SJCRH30 (cell line): ENCODE results near the gene GGA2. TPM values are rescaled to one million over a fixed set of nuclear protein-coding genes. Genes with fewer than 3 reads are reported as not detected.
"Not testable (repeated sequence)": the region's sequence is repeated elsewhere in the genome, so short reads cannot be mapped to it uniquely, and the experiment has no call there.

Experiments
- DNase-seq, 2 experiments: peaks; one replicate each; pipeline ENCODE4 v3.0.0-alpha.2; 2015 to 2020
- H3K27ac ChIP-seq: fragments of 250-450 bp; sonication (Bioruptor Pico); 2 replicates; pipeline ENCODE4 v1.5.1; 2020; ENCODE audit warnings: mild to moderate bottlenecking, moderate library complexity
- H3K27me3 ChIP-seq: fragments of 250-450 bp; sonication (Bioruptor Pico); 2 replicates; pipeline ENCODE4 v1.5.1; 2020; ENCODE audit warnings: mild to moderate bottlenecking, moderate library complexity
- H3K36me3 ChIP-seq: fragments of 250-450 bp; sonication (Bioruptor Pico); 2 replicates; pipeline ENCODE4 v1.5.1; 2020; ENCODE audit warnings: mild to moderate bottlenecking, moderate library complexity
- H3K4me1 ChIP-seq: fragments of 250-450 bp; sonication (Bioruptor Pico); 2 replicates; pipeline ENCODE4 v1.5.1; 2020; ENCODE audit warnings: mild to moderate bottlenecking, moderate library complexity
- H3K4me3 ChIP-seq: fragments of 250-450 bp; sonication (Bioruptor Pico); 2 replicates; pipeline ENCODE4 v1.5.1; 2020; ENCODE audit warnings: mild to moderate bottlenecking, moderate library complexity
- H3K9me3 ChIP-seq: fragments of 250-450 bp; sonication (Bioruptor Pico); replicated peaks from 2 replicates; pipeline ENCODE4 v1.5.1; 2020; ENCODE audit warnings: mild to moderate bottlenecking, moderate library complexity
- total RNA-seq: library from RNA; depleted of rRNA; stranded (reverse); fragments of >200 nt; shearing (Covaris generic); gene quantifications from 2 replicates; pipeline ENCODE4 v1.2.3, GENCODE V29; 2014; rRNA removed

The GGA2 gene
- total RNA-seq: 66.7 and 80.4 TPM in 2 replicates

- DNase-seq: peak; percentile 80 to 87
- Histone ChIP-seq H3K9me3 (no peaks in the 10 kb centered on the region), H3K4me3 (peak within 1 kb of the TSS; percentile 95), H3K27ac (peak within 1 kb of the TSS; percentile 75), H3K36me3 (no peaks in the 10 kb centered on the region), H3K27me3 (no peaks in the 10 kb centered on the region), H3K4me1 (peaks cover 12% of the 10 kb centered on the region)
Measured at GRCh38 chr16:23510164-23510914, at the start of gene GGA2. GGA2 (minus strand) TSS chr16:23510494; CDS start chr16:23510411, 83 bp downstream.

DNA sequence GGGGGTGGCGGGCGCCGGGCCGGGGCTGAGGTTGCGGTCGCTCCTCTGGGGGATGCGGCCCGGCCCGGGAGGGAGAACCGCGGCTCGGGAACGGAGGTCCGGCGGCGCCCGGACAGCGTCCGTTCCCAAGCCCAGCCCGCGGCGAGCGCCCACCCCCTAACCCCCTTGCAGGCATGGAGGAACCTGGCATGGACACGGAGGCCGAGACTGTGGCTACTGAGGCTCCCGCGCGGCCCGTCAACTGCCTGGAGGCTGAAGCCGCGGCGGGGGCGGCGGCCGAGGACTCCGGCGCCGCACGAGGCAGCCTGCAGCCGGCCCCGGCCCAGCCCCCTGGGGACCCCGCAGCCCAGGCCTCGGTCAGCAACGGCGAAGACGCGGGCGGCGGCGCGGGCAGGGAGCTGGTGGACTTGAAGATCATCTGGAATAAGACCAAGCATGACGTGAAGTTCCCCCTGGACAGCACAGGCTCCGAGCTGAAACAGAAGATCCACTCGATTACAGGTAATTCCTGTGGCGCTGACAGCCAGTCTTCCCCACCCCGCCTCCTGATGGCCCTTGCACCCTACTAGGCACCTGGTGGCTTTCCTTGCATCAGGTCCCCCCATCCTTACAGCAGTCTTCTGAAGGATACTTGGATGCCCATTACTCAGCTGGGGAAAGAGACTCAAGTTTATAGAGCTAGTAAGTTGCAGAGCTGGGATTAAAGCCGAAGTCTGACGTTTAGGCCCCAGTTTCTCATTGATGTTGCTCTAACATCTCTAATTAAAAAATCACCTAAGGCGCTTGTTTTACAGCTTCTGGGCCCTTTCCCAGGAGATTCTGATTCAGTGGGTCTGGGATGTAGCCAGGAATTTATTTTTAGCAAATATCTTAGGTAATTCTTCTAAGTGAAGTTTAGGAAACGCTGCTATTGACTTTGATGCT lies 47.7 kb upstream of the GGA2 start:
- H3K36me3 ChIP-seq: peaks cover 23% of the 10 kb centered on the region
- H3K4me3 ChIP-seq: peak overlapping the region; percentile 95
- no peaks in the 10 kb centered on the region for H3K9me3 ChIP-seq
- peak overlapping the region; percentile 91 for H3K27ac ChIP-seq
- no peaks in the 10 kb centered on the region for H3K4me1 ChIP-seq
- H3K27me3 ChIP-seq: no peaks in the 10 kb centered on the region
- no peak for DNase-seq

DNA sequence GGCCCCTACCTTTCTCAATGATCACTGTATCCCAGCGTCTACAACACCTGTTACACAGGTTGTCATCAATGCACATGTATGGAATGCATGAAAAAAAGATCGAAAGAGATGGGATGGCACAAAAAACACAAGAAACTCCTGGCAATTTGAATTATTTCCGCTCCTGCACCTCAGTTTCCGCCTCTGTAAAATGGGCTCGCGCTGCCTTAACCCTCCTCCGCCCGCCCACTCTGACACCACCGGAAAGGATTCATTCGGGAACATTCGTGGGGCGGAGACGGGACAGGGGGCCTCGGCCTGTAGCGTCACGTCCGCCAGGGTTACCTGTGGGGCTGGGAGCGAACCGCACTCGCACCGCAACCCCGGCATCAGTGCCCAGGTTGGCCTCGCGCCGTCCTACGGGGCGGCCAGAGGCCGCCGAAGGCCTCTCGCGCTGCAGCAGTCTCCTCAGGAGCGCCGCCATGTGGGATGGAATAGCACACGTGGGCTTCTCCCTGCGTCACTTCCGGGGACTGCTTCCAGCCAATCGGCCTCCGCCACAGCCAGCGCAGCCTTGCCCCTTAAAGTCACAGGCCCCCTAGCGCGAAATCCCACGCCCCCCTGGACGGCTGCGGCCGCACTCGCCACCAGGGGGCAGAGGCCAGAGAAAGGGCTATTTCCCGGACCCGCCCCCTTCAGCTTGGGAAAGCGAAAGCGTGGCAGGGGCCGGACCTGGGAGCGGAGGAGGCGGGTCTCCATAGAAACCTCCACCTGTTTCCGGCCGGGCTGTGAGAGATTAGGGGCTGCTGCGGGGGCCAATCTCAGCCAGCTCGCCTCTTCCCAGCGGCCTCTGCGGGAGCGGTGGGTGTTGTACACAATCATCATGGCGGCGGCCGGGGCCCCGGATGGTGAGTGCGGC lies 46.8 kb upstream of the GGA2 start, which contains the start of the genes EARS2 and UBFD1:
EARS2 (minus strand) TSS at position 470 of the 898 bp plus-strand sequence; CDS start at position 463, 7 bp downstream.
UBFD1 (plus strand) TSS at position 847 of the 898 bp plus-strand sequence; CDS start at position 863, 16 bp downstream.
- peaks cover 25% of the 10 kb centered on the region for H3K36me3 ChIP-seq
- peak within 1 kb of the TSS; percentile 91 for H3K27ac ChIP-seq
- H3K9me3 ChIP-seq: no peaks in the 10 kb centered on the region
- H3K27me3 ChIP-seq: no peaks in the 10 kb centered on the region
- peak; percentile 98 for DNase-seq
- H3K4me1 ChIP-seq: no peaks in the 10 kb centered on the region
- peak within 1 kb of the TSS; percentile 95 for H3K4me3 ChIP-seq

- Histone ChIP-seq H3K36me3 (peaks cover 28% of the 10 kb centered on the region), H3K4me3 (no peak overlapping the region), H3K4me1 (no peaks in the 10 kb centered on the region), H3K27me3 (no peaks in the 10 kb centered on the region), H3K27ac (no peak overlapping the region), H3K9me3 (no peaks in the 10 kb centered on the region)
- DNase-seq: no peak
Measured at GRCh38 chr16:23554536-23554935, 44.2 kb upstream of the GGA2 start.

GRCh38 chr16:23552161-23552560 lies 41.9 kb upstream of the GGA2 start:
- H3K4me1 ChIP-seq: no peaks in the 10 kb centered on the region
- peaks cover 21% of the 10 kb centered on the region for H3K36me3 ChIP-seq
- H3K4me3 ChIP-seq: no peak overlapping the region
- no peak for DNase-seq
- H3K27me3 ChIP-seq: no peaks in the 10 kb centered on the region
- no peaks in the 10 kb centered on the region for H3K9me3 ChIP-seq
- no peak overlapping the region for H3K27ac ChIP-seq

DNA sequence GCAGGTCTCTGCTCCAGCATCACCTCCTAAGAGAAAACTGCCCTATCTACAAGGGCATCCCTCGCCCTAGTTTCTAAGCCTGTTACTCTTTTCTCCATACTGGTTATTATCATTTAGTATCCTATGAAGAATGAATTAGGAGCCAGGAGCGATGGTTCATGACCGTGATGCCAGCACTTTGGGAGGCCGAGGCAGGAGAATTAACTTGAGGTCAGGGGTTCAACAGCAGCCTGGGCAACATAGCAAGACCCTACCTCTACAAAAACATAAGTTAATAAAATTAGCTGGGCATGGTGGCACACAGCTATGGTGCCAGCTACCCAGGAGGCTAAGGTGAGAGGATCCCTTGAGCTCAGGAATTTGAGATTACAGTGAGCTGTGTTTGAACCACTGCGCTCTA lies 39.6 kb upstream of the GGA2 start:
- Histone ChIP-seq H3K27me3 (no peaks in the 10 kb centered on the region), H3K4me1 (no peaks in the 10 kb centered on the region), H3K4me3 (no peak overlapping the region), H3K9me3 (no peaks in the 10 kb centered on the region), H3K36me3 (peaks cover 32% of the 10 kb centered on the region), H3K27ac (no peak overlapping the region)
- no peak for DNase-seq

- Histone ChIP-seq H3K4me3 (no peak overlapping the region), H3K9me3 (no peaks in the 10 kb centered on the region), H3K27me3 (no peaks in the 10 kb centered on the region), H3K36me3 (peaks cover 25% of the 10 kb centered on the region), H3K27ac (no peak overlapping the region), H3K4me1 (no peaks in the 10 kb centered on the region)
- no peak for DNase-seq
Measured at GRCh38 chr16:23544436-23544835, 34.1 kb upstream of the GGA2 start.

- not testable (repeated sequence) for H3K27ac ChIP-seq, H3K27me3 ChIP-seq, H3K4me3 ChIP-seq, H3K4me1 ChIP-seq, H3K9me3 ChIP-seq, DNase-seq
- peaks cover 28% of the 10 kb centered on the region for H3K36me3 ChIP-seq
Measured at GRCh38 chr16:23540817-23541178, 30.5 kb upstream of the GGA2 start.

DNA sequence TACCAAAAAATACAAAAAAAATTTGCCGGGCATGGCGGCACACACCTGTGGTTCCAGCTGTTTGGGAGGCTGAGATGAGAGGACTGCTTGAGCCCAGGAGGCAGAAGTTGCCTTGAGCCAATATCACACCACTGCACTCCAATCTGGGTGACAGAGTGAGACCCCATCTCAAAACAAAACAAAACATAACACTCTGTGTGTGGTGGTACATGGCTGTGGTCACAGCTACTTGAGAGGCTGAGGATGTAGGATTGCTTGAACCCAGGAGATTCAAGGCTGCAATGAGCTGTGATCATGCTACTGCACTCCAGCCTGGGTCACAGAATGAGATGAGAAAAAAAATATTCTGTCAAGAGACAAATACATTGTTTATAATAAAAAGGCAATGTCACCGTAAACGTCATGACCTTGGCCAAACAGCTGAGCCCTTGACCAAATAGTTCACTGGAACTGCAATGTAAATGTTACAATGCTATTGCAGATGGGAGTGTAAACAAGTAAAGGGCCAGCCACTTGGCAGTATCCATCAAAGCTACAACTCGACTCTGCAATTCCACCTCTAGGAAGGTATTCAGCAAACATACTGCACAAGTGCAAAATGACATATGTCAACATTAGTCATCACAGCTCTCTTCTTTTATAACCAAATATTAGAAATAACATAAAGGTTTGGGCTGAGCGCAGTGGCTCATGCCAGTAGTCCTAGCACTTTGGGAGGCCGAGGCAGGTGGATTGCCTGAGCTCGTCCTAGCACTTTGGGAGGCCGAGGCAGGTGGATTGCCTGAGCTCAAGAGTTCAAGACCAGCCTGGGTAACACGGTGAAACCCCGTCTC lies 29.9 kb upstream of the GGA2 start:
- no peaks in the 10 kb centered on the region for H3K4me1 ChIP-seq
- no peak for DNase-seq
- no peaks in the 10 kb centered on the region for H3K27me3 ChIP-seq
- H3K36me3 ChIP-seq: peaks cover 30% of the 10 kb centered on the region
- H3K9me3 ChIP-seq: no peaks in the 10 kb centered on the region
- no peak overlapping the region for H3K4me3 ChIP-seq
- H3K27ac ChIP-seq: no peak overlapping the region

GRCh38 chr16:23538919-23539278 lies 28.6 kb upstream of the GGA2 start:
- no peak for DNase-seq
- Histone ChIP-seq H3K27ac (no peak overlapping the region), H3K36me3 (peaks cover 37% of the 10 kb centered on the region), H3K9me3 (no peaks in the 10 kb centered on the region), H3K4me1 (no peaks in the 10 kb centered on the region), H3K4me3 (no peak overlapping the region), H3K27me3 (no peaks in the 10 kb centered on the region)

- no peak overlapping the region for H3K4me3 ChIP-seq
- H3K4me1 ChIP-seq: no peaks in the 10 kb centered on the region
- no peaks in the 10 kb centered on the region for H3K27me3 ChIP-seq
- peaks cover 43% of the 10 kb centered on the region for H3K36me3 ChIP-seq
- no peak overlapping the region for H3K27ac ChIP-seq
- H3K9me3 ChIP-seq: no peaks in the 10 kb centered on the region
- no peak for DNase-seq
Measured at GRCh38 chr16:23537390-23537789, 27.1 kb upstream of the GGA2 start.

GRCh38 chr16:23535901-23536300 lies 25.6 kb upstream of the GGA2 start:
- no peaks in the 10 kb centered on the region for H3K9me3 ChIP-seq
- no peaks in the 10 kb centered on the region for H3K27me3 ChIP-seq
- no peak overlapping the region for H3K27ac ChIP-seq
- DNase-seq: no peak
- H3K36me3 ChIP-seq: peaks cover 47% of the 10 kb centered on the region
- no peaks in the 10 kb centered on the region for H3K4me1 ChIP-seq
- H3K4me3 ChIP-seq: no peak overlapping the region

DNA sequence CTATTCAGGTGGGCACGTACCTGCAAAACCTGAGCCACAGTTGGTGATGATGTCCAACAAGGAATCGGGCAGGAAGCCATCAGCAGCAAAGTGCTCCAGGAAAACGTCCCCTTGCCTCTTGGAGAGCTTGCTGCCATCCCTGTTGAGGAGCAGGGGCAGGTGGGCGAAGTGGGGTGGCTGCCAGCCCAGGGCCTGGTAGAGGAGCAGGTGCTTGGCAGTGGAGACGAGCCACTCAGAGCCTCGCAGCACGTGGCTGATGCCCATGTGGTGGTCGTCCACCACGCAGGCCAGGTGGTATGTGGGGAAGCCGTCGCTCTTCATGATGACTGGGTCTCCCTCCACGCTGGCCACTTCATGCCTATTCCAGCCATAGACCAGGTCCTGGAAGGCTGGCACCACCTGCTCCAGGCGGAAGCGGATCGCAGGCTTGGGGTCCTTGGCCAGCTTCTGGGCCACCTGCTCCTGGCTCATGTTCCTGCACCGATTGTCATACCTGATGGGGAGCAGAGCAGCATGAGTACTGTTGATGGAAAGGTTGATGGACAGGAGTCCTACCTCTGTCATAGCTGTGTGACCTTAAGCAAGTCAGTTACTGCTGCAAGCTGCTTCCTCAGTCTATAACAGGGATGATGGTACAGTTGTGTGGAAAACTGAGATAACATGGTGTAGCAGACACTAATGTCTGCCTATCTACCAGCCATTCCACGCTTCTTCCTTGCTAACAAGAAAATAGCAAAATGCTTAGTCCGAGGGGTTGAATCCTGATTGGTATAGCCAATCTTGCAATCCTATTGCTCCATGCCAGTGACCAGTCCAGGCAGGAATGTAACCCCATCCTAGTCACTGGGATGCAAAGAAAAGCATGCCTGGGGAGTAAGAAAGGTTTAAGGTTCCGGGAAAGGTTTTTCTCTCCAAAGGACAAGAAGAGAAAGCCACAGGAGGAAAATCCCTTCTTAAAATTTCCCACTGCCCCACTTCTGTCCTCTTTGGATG lies 24.9 kb upstream of the GGA2 start:
- no peaks in the 10 kb centered on the region for H3K27me3 ChIP-seq
- DNase-seq: peak in 1 of 2 experiments; percentile 8
- H3K27ac ChIP-seq: no peak overlapping the region
- no peaks in the 10 kb centered on the region for H3K9me3 ChIP-seq
- H3K4me1 ChIP-seq: no peaks in the 10 kb centered on the region
- H3K36me3 ChIP-seq: peaks cover 40% of the 10 kb centered on the region
- H3K4me3 ChIP-seq: no peak overlapping the region
